ENCODE data around the gene AK4.

The AK4 gene

DNA sequence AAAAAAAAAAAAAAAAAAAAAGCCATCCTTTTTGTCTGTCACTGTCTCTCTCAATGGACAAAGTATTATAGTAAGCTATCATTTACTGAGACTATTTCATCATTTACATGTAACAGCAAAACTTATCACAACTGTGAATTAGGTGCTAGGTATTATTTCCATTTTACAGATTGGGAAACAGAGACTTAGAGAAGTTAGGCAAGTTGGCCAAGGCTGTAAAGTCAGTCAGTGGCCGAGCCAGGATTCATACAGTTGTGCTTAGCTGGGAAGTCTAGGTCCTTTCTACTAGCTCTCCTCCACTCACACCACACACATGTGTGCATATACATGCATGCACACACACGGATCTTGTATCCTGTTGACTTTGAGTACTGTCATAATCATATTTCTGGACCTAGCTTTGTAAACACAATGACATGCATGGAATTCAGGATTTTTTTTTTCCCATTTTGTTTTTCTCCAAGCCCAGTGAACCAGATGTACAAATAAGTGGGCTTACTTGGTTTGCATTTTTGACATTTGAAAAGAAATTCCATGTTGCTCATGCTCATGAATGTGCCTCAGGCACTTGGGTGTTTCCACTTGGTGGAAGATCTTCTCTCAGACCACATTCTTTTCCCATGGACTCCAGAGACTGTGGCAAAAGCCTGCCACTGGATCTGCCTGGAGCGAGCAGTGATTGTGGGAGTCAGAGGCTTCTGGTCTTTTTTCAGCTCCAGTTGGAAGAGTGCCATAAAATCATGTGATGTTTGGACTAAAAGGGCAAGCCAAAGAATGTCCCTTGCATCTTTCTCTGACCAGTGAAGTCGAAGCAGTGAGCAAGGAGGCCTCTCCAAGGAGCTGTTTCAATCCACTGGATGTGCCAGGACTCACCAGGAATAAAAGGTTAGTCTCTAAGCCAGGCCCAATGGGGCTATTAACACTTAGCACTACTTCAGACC lies 99.7 kb downstream of the AK4 start:
- TF ChIP-seq, protein P1, sequence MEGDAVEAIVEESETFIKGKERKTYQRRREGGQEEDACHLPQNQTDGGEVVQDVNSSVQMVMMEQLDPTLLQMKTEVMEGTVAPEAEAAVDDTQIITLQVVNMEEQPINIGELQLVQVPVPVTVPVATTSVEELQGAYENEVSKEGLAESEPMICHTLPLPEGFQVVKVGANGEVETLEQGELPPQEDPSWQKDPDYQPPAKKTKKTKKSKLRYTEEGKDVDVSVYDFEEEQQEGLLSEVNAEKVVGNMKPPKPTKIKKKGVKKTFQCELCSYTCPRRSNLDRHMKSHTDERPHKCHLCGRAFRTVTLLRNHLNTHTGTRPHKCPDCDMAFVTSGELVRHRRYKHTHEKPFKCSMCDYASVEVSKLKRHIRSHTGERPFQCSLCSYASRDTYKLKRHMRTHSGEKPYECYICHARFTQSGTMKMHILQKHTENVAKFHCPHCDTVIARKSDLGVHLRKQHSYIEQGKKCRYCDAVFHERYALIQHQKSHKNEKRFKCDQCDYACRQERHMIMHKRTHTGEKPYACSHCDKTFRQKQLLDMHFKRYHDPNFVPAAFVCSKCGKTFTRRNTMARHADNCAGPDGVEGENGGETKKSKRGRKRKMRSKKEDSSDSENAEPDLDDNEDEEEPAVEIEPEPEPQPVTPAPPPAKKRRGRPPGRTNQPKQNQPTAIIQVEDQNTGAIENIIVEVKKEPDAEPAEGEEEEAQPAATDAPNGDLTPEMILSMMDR (conservative IDR thresholded peaks at IDR 0.05; ENCODE audit: control insufficient read depth, insufficient read depth, low read depth, low read length) = no peak
- H3K4me3 ChIP-seq (ENCODE audit: control insufficient read depth, low read depth, low read length) = no peak overlapping the region
- peak; percentile 54 for DNase-seq (ENCODE audit: low read depth)

DNA sequence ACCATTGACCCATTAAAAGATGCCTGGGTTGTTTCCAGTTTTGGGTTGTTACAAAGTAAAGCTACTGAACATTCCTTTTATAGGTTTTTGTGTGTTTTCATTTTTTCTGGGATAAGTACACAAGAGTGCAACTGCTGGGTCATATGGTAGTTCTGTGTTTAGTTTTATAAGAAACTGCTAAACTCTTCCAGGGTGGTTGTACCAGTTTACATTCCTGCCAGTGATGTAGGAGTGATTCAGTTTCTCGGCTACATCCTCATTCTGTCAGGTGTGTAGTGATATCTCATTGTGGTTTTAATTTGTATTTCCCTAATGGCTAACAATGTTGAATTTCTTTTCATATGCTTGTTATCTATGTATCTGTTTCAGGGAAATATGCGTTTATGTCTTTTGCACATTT lies 102.8 kb downstream of the AK4 start:
- no peak overlapping the region for H3K4me3 ChIP-seq (ENCODE audit: control insufficient read depth, low read depth, low read length)
- TF ChIP-seq, protein P1 (conservative IDR thresholded peaks at IDR 0.05; ENCODE audit: control insufficient read depth, insufficient read depth, low read depth, low read length) = no peak

DNA sequence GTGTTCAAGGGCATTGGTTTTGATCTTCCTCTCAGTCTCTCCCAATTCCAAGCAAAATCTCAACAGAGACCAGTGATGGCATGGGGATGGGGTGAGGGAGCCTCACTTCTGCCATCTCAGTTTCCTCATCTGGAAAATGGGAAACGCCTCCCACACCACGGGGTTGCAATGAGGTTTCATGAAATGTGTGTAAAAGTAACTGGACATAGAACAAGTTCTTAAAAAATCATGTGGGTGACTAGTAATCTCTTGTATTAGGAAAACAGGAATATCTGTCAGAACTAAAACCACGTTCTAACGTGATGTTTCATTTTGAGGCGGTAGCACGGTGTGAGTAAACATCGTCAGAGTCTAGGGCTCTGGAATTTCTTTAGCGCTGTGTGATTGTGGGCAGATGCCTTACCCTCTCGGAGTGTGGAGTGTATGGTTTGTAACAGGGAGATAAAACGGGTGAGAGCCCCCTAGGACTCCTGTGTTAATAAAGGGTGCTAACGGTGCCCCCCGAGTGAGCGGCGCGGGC lies 105.9 kb downstream of the AK4 start:
- peak; percentile 29 for DNase-seq (ENCODE audit: low read depth)
- H3K4me3 ChIP-seq (ENCODE audit: control insufficient read depth, low read depth, low read length) = peak overlapping the region; percentile 49

More for the DNA sequence above, 102.8 kb downstream of the AK4 start:
- DNase-seq (ENCODE audit: low read depth) = no peak

DNA sequence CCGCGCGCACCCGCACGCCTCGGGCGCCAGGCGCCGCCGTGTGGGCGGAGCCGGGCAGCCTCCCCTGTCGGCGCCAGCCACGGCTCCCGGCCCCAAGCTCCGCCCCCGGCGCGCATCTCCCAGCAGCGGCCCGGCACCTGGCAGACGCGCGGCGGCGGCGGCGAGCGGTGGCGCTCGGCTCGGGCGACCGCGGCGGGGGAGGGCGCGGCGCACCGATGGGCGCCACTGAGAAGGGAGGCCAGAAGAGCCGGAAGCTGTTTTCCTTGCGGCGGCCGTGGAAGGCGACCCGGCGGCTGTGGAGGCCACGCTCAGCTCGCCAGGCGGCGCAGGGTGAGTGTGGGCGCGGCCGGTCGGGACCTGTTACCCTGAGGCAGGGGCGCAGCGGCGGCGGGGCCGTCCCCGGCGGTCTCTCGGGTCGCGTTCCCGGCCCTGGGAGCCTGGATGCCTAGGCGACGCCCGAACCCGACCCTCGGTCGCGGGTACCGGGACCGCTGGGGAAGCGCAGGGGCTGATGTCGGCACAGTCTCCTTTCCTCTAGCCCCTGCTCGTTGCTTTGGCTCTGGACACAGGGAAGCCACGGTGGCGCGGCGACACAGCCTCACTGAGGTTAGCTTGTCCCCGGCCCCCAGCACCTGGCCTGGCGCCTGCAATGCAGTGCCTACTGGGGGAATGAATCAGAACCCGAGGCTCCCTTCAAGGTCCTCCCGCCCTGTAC lies 106.5 kb downstream of the AK4 start:
- DNase-seq (ENCODE audit: low read depth) = peak; percentile 41
- TF ChIP-seq, protein P1 (conservative IDR thresholded peaks at IDR 0.05; ENCODE audit: control insufficient read depth, insufficient read depth, low read depth, low read length) = no peak
- peak overlapping the region; percentile 49 for H3K4me3 ChIP-seq (ENCODE audit: control insufficient read depth, low read depth, low read length)

More for the DNA sequence above, 105.9 kb downstream of the AK4 start:
- TF ChIP-seq, protein P1 (conservative IDR thresholded peaks at IDR 0.05; ENCODE audit: control insufficient read depth, insufficient read depth, low read depth, low read length) = no peak

DNA sequence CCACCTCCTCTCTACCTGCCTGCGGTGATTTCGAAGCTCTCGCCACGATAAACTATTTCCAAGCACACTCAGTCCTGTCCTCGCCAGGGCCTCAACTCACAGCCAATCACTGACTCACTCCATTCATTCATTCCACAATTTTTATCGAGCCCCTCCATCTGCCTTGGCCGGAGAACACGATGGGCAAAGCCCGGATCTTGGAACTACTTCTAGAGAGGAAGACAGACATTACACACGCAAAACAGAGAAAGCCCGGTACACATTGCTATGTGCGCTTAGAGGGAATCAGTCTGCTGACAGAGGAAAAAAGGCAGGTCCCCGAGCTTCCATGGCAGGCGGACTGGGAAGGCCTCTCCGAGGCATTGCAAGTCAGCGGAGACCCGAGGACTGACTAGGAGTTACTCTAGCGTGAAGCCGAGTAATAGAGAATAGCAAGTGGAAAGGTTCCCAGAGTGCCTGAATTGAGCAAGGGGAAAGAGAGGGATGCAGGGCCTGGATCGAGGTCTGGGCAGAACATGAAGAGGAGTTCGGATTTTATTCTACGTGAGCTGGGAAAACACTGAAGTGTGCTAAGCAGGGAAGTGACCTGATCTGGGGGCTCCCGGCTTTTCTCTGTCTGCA lies 107.1 kb downstream of the AK4 start:
- TF ChIP-seq, protein P1 (conservative IDR thresholded peaks at IDR 0.05; ENCODE audit: control insufficient read depth, insufficient read depth, low read depth, low read length) = no peak
- no peak for DNase-seq (ENCODE audit: low read depth)
- peak overlapping the region; percentile 44 for H3K4me3 ChIP-seq (ENCODE audit: control insufficient read depth, low read depth, low read length)

DNA sequence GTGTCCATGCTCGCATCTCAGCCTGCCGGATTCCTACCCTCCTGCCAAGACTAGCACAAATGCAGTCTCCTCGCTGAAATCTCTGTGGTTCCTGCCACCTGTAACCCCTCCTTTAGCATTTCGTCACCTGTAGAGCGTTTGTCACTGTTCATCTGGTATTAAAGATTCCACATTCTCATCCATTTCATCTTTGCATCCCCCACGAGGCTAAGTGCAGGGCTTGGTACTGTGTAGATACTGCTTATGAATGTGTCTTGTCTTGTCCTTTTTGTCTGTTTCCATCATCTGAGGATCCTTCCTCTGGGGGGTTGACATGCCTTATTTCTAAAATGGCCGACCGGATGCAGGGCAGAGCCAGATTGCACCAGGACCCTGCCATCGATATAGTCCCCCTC lies 107.7 kb downstream of the AK4 start:
- TF ChIP-seq, protein P1 (conservative IDR thresholded peaks at IDR 0.05; ENCODE audit: control insufficient read depth, insufficient read depth, low read depth, low read length) = no peak
- DNase-seq (ENCODE audit: low read depth) = no peak
- H3K4me3 ChIP-seq (ENCODE audit: control insufficient read depth, low read depth, low read length) = no peak overlapping the region
